ENCODE measurements around the gene CPNE2.

CPNE2 gene

GRCh38 chr16:57138281-57138935 is 46.0 kb downstream of the CPNE2 start:
- H3K9ac ChIP-seq (ENCODE audit: insufficient read length) = no peak overlapping the region
- no peaks in the 10 kb centered on the region for H3K36me3 ChIP-seq (ENCODE audit: insufficient read depth, low read length)
- H3K9me3 ChIP-seq (ENCODE audit: low read depth, low read length) = no peaks in the 10 kb centered on the region
- H3K27ac ChIP-seq = no peak overlapping the region
- DNase-seq (ENCODE audit: low read depth, low spot score) = no peak
- TF ChIP-seq POLR2AphosphoS5 (IDR thresholded peaks at IDR 0.05; ENCODE audit: borderline replicate concordance, low read depth, low read length) = no peak
- H3K4me3 ChIP-seq = no peak overlapping the region

GRCh38 chr16:57140931-57141668 is 48.7 kb downstream of the CPNE2 start:
- Histone ChIP-seq H3K36me3 (ENCODE audit: insufficient read depth, low read length) (no peaks in the 10 kb centered on the region), H3K4me3 (no peak overlapping the region), H3K9me3 (ENCODE audit: low read depth, low read length) (no peaks in the 10 kb centered on the region), H3K27ac (no peak overlapping the region), H3K9ac (ENCODE audit: insufficient read length) (no peak overlapping the region)
- TF ChIP-seq FOXP2 (optimal IDR thresholded peaks at IDR 0.05; ENCODE audit: control extremely low read depth, extremely low read length, insufficient read depth) (no peak), POLR2AphosphoS5 (IDR thresholded peaks at IDR 0.05; ENCODE audit: borderline replicate concordance, low read depth, low read length) (no peak), EZH2 (IDR thresholded peaks at IDR 0.05) (no peak)
- no peak for DNase-seq (ENCODE audit: low read depth, low spot score)

DNA sequence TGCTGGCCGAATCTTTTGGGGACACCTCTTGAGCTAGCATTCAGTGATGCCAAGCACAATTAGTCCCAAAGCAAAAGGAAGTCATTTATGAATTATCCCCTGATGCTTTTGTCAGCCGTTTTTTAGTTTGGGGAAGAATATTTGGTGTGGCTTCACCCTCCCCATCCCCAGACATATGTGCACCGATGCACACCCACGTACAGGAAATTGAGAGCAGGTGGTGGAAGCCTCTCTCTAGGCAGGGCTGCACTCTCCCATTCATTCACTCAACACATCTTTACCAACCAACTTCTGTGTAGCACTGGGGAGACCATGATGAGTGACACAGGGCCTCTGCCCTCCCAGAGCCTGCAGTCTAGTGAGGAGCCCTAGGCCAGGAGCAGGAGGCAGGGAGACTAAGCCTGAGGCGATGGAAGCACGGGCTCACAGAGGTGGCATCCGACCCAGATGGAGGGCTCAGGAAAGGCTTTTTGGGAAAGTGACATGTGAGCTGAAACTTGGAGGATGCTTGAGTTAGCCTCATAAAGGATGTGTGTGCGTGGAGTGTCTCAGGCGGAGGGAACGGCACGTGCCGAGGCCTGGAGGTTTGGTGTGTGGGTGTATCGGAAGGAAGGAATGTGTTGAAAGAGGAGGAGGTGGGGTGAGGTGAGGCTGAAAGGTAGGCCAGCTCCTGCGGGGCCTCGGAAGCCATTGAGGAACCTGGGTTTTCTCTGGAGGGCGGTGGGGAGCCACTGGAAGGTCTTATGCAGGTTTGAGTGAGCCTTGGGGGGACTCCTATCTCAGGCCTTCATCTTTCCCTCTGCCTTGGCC is 49.6 kb downstream of the CPNE2 start:
- Histone ChIP-seq H3K9me3 (ENCODE audit: low read depth, low read length) (no peaks in the 10 kb centered on the region), H3K4me3 (no peak overlapping the region), H3K27ac (no peak overlapping the region), H3K36me3 (ENCODE audit: insufficient read depth, low read length) (no peaks in the 10 kb centered on the region), H3K9ac (ENCODE audit: insufficient read length) (no peak overlapping the region)
- DNase-seq (ENCODE audit: low read depth, low spot score) = no peak
- TF ChIP-seq FOXP2 (optimal IDR thresholded peaks at IDR 0.05; ENCODE audit: control extremely low read depth, extremely low read length, insufficient read depth) = no peak
- TF ChIP-seq EZH2 (IDR thresholded peaks at IDR 0.05) = no peak
- no peak for TF ChIP-seq POLR2AphosphoS5 (IDR thresholded peaks at IDR 0.05; ENCODE audit: borderline replicate concordance, low read depth, low read length)

DNA sequence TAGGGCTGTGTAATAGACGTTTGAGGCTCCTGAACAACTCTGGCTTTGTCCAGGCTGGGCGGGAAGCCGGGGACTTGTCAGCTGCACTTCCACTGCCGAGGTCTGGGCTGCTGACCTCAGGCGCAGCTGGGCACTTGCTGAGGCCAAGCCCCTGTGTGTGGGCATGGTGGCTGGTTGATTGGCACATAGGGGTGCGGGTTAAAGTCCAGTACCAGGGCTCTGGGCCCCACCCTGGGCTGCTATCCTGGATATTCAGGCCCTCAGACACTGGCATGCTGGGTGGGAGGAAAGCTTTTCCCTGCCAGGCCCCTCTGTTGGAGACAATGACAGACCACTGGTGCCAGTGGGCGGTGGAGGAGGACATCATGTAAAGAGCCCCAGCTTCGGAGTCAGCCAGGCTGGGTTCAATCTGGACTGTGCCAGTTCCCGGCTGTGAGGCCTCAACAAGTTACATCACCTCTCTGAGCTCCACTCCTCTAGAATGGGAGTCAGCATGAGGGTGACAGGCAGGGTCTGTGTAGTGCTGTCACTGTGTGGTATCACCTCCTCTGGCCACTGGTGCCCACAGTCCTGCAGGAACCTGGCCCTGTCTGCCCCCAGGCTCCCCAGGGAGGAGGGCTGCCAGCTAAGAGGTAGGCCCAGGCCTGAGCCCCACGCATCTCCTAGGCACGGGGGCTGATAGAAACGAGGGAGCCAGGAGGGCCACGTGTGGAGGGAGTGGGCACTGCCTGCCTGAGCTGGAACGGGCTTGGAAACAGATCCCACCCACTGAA is 51.0 kb downstream of the CPNE2 start:
- TF ChIP-seq FOXP2 (optimal IDR thresholded peaks at IDR 0.05; ENCODE audit: control extremely low read depth, extremely low read length, insufficient read depth) (no peak), EZH2 (IDR thresholded peaks at IDR 0.05) (no peak), POLR2AphosphoS5 (IDR thresholded peaks at IDR 0.05; ENCODE audit: borderline replicate concordance, low read depth, low read length) (no peak)
- Histone ChIP-seq H3K4me3 (no peak overlapping the region), H3K9ac (ENCODE audit: insufficient read length) (no peak overlapping the region), H3K9me3 (ENCODE audit: low read depth, low read length) (no peaks in the 10 kb centered on the region), H3K27ac (no peak overlapping the region), H3K36me3 (ENCODE audit: insufficient read depth, low read length) (no peaks in the 10 kb centered on the region)
- DNase-seq (ENCODE audit: low read depth, low spot score) = no peak

- no peak overlapping the region for H3K27ac ChIP-seq
- H3K9ac ChIP-seq (ENCODE audit: insufficient read length) = no peak overlapping the region
- TF ChIP-seq EZH2 (IDR thresholded peaks at IDR 0.05) (no peak), FOXP2 (optimal IDR thresholded peaks at IDR 0.05; ENCODE audit: control extremely low read depth, extremely low read length, insufficient read depth) (no peak), POLR2AphosphoS5 (IDR thresholded peaks at IDR 0.05; ENCODE audit: borderline replicate concordance, low read depth, low read length) (no peak)
- no peaks in the 10 kb centered on the region for H3K36me3 ChIP-seq (ENCODE audit: insufficient read depth, low read length)
- H3K9me3 ChIP-seq (ENCODE audit: low read depth, low read length) = no peaks in the 10 kb centered on the region
- DNase-seq (ENCODE audit: low read depth, low spot score) = no peak
- no peak overlapping the region for H3K4me3 ChIP-seq
Observed at GRCh38 chr16:57144027-57144426, 51.6 kb downstream of the CPNE2 start.

DNA sequence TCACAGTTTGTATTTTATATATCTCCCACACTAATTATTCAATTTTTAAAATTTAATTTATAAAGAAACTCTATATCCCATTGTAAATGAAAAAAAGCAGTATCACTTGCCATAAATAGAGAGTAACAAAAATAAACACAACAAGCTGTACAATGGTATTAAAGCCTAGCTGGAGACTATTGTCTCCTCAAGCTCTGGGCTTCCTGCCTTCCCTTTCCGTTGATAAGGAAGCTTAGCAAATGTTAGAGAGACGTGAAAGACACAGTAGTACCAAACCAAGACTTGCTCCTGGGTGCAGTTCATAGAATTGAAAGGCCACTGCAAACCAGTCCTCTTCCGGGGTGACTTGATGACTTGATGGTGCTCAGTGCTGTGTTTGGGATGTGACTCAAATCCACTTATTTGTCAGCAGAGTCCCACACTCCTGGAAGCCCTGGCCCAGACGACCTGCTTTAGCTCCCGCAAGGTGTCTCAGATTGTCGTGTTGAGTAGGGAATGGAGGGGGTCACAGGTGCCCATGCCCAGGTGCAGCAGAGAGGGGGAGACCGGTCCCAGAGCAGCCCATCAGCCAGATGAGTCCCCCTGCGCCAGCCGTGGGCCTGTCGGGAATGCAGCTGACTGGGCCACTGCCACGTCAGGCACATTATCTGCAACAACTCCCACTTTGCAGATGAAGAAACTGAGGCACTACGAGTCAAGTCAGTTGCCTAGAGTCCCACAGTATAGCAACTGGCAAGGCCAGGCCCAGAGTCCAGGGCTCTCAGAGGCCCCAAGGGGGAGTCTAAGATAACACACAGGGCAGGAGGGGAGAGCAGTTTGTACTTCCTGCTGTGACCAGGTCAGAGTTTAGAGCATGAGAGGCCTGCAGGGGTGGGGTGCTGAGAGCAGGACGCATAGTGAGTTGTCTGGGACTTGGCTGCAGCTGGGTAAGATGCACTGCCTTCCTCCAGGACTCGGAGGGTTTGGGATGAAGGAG is 53.0 kb downstream of the CPNE2 start:
- H3K9ac ChIP-seq (ENCODE audit: insufficient read length) = no peak overlapping the region
- no peak for DNase-seq (ENCODE audit: low read depth, low spot score)
- no peak for TF ChIP-seq FOXP2 (optimal IDR thresholded peaks at IDR 0.05; ENCODE audit: control extremely low read depth, extremely low read length, insufficient read depth)
- no peak for TF ChIP-seq POLR2AphosphoS5 (IDR thresholded peaks at IDR 0.05; ENCODE audit: borderline replicate concordance, low read depth, low read length)
- TF ChIP-seq EZH2 (IDR thresholded peaks at IDR 0.05) = no peak
- H3K9me3 ChIP-seq (ENCODE audit: low read depth, low read length) = no peaks in the 10 kb centered on the region
- no peaks in the 10 kb centered on the region for H3K36me3 ChIP-seq (ENCODE audit: insufficient read depth, low read length)
- H3K27ac ChIP-seq = no peak overlapping the region
- H3K4me3 ChIP-seq = no peak overlapping the region

- H3K4me3 ChIP-seq = no peak overlapping the region
- DNase-seq (ENCODE audit: low read depth, low spot score) = no peak
- H3K9ac ChIP-seq (ENCODE audit: insufficient read length) = no peak overlapping the region
- no peaks in the 10 kb centered on the region for H3K36me3 ChIP-seq (ENCODE audit: insufficient read depth, low read length)
- TF ChIP-seq EZH2 (IDR thresholded peaks at IDR 0.05) = no peak
- TF ChIP-seq FOXP2 (optimal IDR thresholded peaks at IDR 0.05; ENCODE audit: control extremely low read depth, extremely low read length, insufficient read depth) = no peak
- TF ChIP-seq POLR2AphosphoS5 (IDR thresholded peaks at IDR 0.05; ENCODE audit: borderline replicate concordance, low read depth, low read length) = no peak
- H3K9me3 ChIP-seq (ENCODE audit: low read depth, low read length) = no peaks in the 10 kb centered on the region
- H3K27ac ChIP-seq = no peak overlapping the region
Observed at GRCh38 chr16:57146040-57146647, 53.8 kb downstream of the CPNE2 start.

Measured in SK-N-MC (cell line).